Stimulated activated CD4-positive, alpha-beta T cell treated with anti-CD3 and anti-CD28 coated beads, Interleukin-15, amount 100 ng/mL, for 48 hours (primary cell): ENCODE measurements around the gene CDC37.

Source experiments
- DNase-seq, 2 donors: peaks; one replicate each; pipeline ENCODE4 v3.0.0-alpha.2; 2020; ENCODE audit warnings: low read depth in 2 of 2

CDC37 gene

GRCh38 chr19:10353793-10354391 is 49.5 kb downstream of the CDC37 start:
- DNase-seq = peak; percentile 52 to 55

DNA sequence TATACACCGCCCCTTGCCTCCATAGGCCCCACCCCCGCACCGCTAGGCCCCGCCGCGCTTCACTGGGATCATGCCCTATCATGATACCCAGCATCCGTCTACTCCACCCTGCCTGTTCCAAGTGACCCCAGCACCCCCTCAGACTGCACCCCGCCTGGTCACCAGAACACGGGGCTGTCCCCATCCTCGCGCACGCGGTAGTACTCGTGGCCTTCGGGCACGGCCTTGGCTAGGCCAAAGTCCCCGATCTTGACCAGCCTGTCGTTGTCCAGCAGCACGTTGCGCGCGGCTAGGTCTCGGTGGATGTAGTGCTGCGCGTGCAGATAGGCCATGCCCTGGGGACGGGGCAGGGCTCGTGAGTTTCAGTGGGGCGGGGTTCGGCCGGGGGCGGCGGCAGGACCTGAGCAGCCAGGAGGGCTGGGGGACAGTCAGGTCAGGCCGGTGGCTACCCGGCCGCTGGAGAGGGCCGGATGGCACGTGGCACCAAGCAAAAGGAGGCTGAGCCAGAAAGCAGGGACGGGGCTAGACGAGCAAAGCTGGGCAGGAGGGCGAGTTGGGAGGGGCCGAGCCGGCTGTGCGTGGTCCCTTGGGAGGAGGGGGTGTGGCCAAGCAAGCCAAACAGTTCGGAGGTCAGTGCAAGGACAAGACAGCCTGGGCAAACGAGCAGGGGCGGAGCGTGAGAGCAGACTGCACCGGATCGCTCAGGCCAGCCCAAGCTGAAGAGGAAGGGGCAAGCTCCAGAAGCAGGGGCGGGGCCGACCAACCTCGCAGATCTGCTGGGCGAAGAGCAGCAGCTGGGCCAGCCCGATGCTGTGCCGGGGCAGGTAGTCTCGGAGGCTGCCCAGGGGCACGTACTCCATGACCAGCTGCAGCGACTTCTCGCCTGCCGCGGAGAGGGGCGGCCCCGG is 50.3 kb downstream of the CDC37 start:
- no peak for DNase-seq

DNA sequence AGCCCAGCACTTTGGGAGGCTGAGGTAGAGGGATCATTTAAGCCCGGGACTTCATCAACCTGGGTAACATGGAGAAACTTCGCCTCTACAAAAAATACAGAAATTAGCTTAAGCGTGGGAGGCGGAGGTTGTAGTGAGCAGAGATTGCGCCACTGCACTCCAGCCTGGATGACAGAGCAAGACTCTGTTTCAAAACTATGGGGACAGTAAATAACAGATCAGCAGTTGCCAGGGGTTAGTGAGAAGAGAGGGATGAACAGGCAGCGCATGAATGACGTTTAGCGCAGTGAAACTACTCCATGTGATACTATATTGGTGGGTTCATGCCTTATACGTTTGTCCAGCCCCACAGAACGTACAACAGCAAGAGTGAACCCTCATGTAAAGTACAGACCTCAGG is 56.8 kb downstream of the CDC37 start:
- no peak for DNase-seq

- no peak for DNase-seq
These were observed 58.6 kb downstream of the CDC37 start for GRCh38 chr19:10344780-10345179.

- no peak for DNase-seq
These were observed 59.8 kb downstream of the CDC37 start for GRCh38 chr19:10343495-10343894.
